Measurements from ENCODE around the gene DCXR. TPM values are rescaled to one million over a fixed set of nuclear protein-coding genes. Genes with fewer than 3 reads are reported as not detected.

The DCXR gene
- total RNA-seq, 4 donors from 2014 or later: 78.6 to 135 (median 102) TPM

GRCh38 chr17:82025401-82026107 lies 11.9 kb downstream of the DCXR start:
- peaks cover 0 to 5% (median 0%) of the 10 kb centered on the region in 4 donors for H3K27me3 ChIP-seq
- H3K4me1 ChIP-seq: peaks cover 26 to 48% (median 40%) of the 10 kb centered on the region in 4 donors
- peaks cover 0 to 30% (median 16%) of the 10 kb centered on the region in 4 donors for H3K36me3 ChIP-seq
- DNase-seq (ENCODE audit: extremely low spot score): no peak
- TF ChIP-seq POLR2AphosphoS5 (IDR thresholded peaks at IDR 0.05) (no peak), EP300 (IDR thresholded peaks at IDR 0.05) (no peak), POLR2A (IDR thresholded peaks at IDR 0.05; ENCODE audit: low read depth) (no peak), CTCF (IDR thresholded peaks at IDR 0.05) (no peak)
- no peak overlapping the region for H3K27ac ChIP-seq (replicated peaks in 1 of 4)
- no peaks in the 10 kb centered on the region for H3K9me3 ChIP-seq
- no peak overlapping the region for H3K4me3 ChIP-seq
- 90% methylated on average over 25 of the region's 25 CpGs for WGBS
- intact Hi-C loops (cut with DNase I): no loop called here

GRCh38 chr17:82024859-82025258 lies 12.6 kb downstream of the DCXR start:
- H3K27me3 ChIP-seq: peaks cover 0 to 5% (median 0%) of the 10 kb centered on the region in 4 donors
- no peak overlapping the region for H3K27ac ChIP-seq (replicated peaks in 1 of 4)
- no peaks in the 10 kb centered on the region for H3K9me3 ChIP-seq
- H3K36me3 ChIP-seq: peaks cover 0 to 30% (median 16%) of the 10 kb centered on the region in 4 donors
- no peak for DNase-seq (ENCODE audit: extremely low spot score)
- no peak overlapping the region for H3K4me3 ChIP-seq
- 90% methylated on average over 8 of the region's 17 CpGs for WGBS
- intact Hi-C loops (cut with DNase I): no loop called here
- peaks cover 24 to 48% (median 39%) of the 10 kb centered on the region in 4 donors for H3K4me1 ChIP-seq
- TF ChIP-seq POLR2A (IDR thresholded peaks at IDR 0.05; ENCODE audit: low read depth) (no peak), CTCF (IDR thresholded peaks at IDR 0.05) (no peak), EP300 (IDR thresholded peaks at IDR 0.05) (no peak), POLR2AphosphoS5 (IDR thresholded peaks at IDR 0.05) (no peak)

- Histone ChIP-seq H3K36me3 (peaks cover 0 to 35% (median 17%) of the 10 kb centered on the region in 4 donors), H3K27ac (replicated peaks in 1 of 4) (peak overlapping the region in 3 of 4 donors; percentile 56 to 63 (median 59)), H3K9me3 (no peaks in the 10 kb centered on the region), H3K4me1 (peaks cover 26 to 50% (median 38%) of the 10 kb centered on the region in 4 donors), H3K27me3 (no peaks in the 10 kb centered on the region), H3K4me3 (peak overlapping the region; percentile 78 to 96 (median 86))
- WGBS: 11% methylated on average over 16 of the region's 55 CpGs
- no peak for DNase-seq (ENCODE audit: extremely low spot score)
- TF ChIP-seq EP300 (IDR thresholded peaks at IDR 0.05): no peak
- no peak for TF ChIP-seq POLR2A (IDR thresholded peaks at IDR 0.05; ENCODE audit: low read depth)
- TF ChIP-seq CTCF (IDR thresholded peaks at IDR 0.05): no peak
- no peak for TF ChIP-seq POLR2AphosphoS5 (IDR thresholded peaks at IDR 0.05)
- intact Hi-C loops (cut with DNase I): no loop called here
Measured at GRCh38 chr17:82023447-82024241, 13.9 kb downstream of the DCXR start.

- H3K4me3 ChIP-seq: peak within 1 kb of the TSS; percentile 83 to 96 (median 86)
- no peaks in the 10 kb centered on the region for H3K9me3 ChIP-seq
- TF ChIP-seq POLR2AphosphoS5 (IDR thresholded peaks at IDR 0.05) (peak in 1 of 2 donors; percentile 73), EP300 (IDR thresholded peaks at IDR 0.05) (no peak), CTCF (IDR thresholded peaks at IDR 0.05) (peak in 1 of 3 experiments; percentile 39)
- WGBS: 0% methylated on average over 16 of the region's 42 CpGs
- no peaks in the 10 kb centered on the region for H3K27me3 ChIP-seq
- peaks cover 26 to 50% (median 38%) of the 10 kb centered on the region in 4 donors for H3K4me1 ChIP-seq
- peak; percentile 100 for DNase-seq (ENCODE audit: extremely low spot score)
- H3K27ac ChIP-seq (replicated peaks in 1 of 4): peak within 1 kb of the TSS; percentile 64 to 83 (median 75)
- intact Hi-C loops (cut with DNase I): no loop called here
- H3K36me3 ChIP-seq: peaks cover 0 to 35% (median 19%) of the 10 kb centered on the region in 4 donors
Measured at GRCh38 chr17:82022981-82023446, 14.5 kb downstream of the DCXR start, which contains the start of gene LRRC45. Gene LRRC45 (plus strand): TSS chr17:82023305. CDS start chr17:82023644, 339 bp downstream.
